GM12891 (cell line): ENCODE measurements around the gene ANKRD34C.

Source experiments
- POLR2A ChIP-seq: IDR thresholded peaks from 2 replicates; pipeline ENCODE4 v1.6.1; 2011; ENCODE audit warnings: low read depth, low read length, control low read depth
- POLR2AphosphoS5 ChIP-seq: IDR thresholded peaks from 2 replicates; pipeline ENCODE4 v1.6.1; 2011; ENCODE audit warnings: low read depth, low read length, control low read depth
- SPI1 ChIP-seq: IDR thresholded peaks from 2 replicates; pipeline ENCODE4 v1.6.1; 2011; ENCODE audit warnings: low read depth, low read length, control low read depth
- TAF1 ChIP-seq: IDR thresholded peaks from 2 replicates; pipeline ENCODE4 v1.6.1; 2011; ENCODE audit warnings: low read depth, low read length, control low read depth

DNA sequence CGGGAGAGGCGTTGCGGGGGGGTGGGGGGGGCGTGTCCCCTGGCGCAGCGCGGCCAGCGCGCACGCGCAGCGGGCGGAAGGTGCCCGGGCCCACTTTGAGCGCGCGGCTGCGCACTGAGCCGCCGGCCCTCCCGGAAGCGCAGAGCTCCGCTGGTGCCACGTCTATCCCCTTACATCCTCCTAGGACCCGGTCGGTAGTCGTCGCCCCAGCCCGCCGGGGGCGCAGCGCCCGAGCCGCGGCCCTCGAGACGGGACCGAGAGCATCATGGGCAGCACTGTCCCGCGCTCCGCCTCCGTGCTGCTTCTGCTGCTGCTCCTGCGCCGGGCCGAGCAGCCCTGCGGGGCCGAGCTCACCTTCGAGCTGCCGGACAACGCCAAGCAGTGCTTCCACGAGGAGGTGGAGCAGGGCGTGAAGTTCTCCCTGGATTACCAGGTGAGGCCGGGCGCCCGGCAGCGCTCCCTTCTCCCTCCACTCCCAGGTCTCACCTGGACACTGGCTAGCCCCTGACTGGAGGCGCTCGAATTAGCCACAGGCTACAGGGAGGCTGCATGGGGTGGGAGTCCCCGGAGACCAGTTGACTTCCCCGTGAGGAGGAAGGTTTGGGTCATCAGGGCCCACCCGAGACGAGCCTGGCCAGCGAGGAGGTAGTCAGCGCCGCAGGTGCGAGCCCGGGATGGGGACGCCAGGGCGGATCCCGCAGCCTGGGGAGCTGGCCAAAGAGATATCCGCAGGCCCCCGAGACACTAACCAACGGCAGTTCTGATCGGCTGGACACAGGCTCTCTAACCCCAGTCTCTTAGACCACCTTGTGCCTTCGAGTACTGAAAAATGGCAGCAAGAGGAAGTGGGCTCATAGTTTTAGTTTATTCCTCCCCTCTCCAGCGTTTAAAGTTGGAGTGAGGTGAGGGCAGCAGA is 28.7 kb downstream of the ANKRD34C start, which contains the start of gene TMED3:
- TF ChIP-seq POLR2A (peak; percentile 60; the same call in 1 of the 2 replicates), POLR2AphosphoS5 (peak; percentile 63; the same call in 1 of the 2 replicates), TAF1 (no peak), SPI1 (peak; percentile 59)
